NT2/D1 (cell line): ENCODE measurements around the gene GNAI1.

Experiments used
- SUZ12 ChIP-seq: IDR thresholded peaks from 2 replicates; pipeline ENCODE4 v1.6.1; 2011; ENCODE audit not compliant: insufficient read length, insufficient read depth; ENCODE audit errors: extremely low read depth
- ZNF274 ChIP-seq: IDR thresholded peaks from 2 replicates; pipeline ENCODE4 v1.6.1; 2011; ENCODE audit warnings: mild to moderate bottlenecking, low read depth, low read length

DNA sequence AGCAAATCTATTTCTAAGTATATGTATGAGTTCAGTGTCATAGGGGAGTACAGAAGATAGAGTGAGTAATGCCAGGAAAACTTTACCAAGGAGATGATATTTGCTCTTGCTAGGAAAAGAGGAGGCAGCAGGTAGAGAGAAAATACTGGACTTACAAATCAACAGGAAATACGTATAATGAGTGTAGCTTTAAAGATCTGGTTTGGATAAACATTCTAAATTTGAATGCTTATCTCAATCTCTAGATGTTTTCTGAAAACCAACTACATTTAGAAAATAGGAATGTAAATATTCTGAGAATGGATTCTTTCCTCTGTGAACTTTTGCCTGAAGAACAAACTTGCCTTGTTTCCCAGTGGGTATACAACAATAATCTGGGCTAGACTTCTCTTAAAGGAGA lies 46.9 kb upstream of the GNAI1 start:
- TF ChIP-seq ZNF274 (no peak), SUZ12 (no peak)
